Natural killer cell treated with Interleukin-12 subunit alpha and Interleukin-12 subunit beta and Interleukin-15 and Interleukin-18, amount 100 ng/mL, for 72 hours (primary cell): Measurements from ENCODE around the gene NKTR. TPM values are rescaled to one million over a fixed set of nuclear protein-coding genes. Genes with fewer than 3 reads are reported as not detected.

Source experiments
- ATAC-seq, 2 donors: fragments of 150-1000 bp; cut with Tn5 transposase in 1 of 2; sonication (Bioruptor Pico), chemical (Tn5 transposase) in 1 of 2; 2 replicates each; pipeline ENCODE4 v1.10.0; 2021
- DNase-seq: peaks from one replicate; pipeline ENCODE4 v3.0.0; 2022; ENCODE audit warnings: low spot score
- H3K27ac Mint-ChIP-seq, 2 donors: 1 replicate in 1 of 2; 2 replicates in 1 of 2; pipeline ENCODE4 v1.8.0; 2022; ENCODE audit warnings: mixed read lengths in 2 of 2, mild to moderate bottlenecking in 1 of 2, moderate library complexity in 1 of 2
- H3K27me3 Mint-ChIP-seq, 2 donors: 1 replicate in 1 of 2; 2 replicates in 1 of 2; pipeline ENCODE4 v1.8.0; 2022; ENCODE audit warnings: mixed read lengths in 2 of 2
- H3K36me3 Mint-ChIP-seq: one replicate; pipeline ENCODE4 v1.8.0; 2022; ENCODE audit warnings: mixed read lengths
- H3K4me1 Mint-ChIP-seq, 2 donors: 1 replicate in 1 of 2; 2 replicates in 1 of 2; pipeline ENCODE4 v1.8.0; 2022; ENCODE audit warnings: low read depth in 2 of 2, mixed read lengths in 2 of 2, mild to moderate bottlenecking in 1 of 2
- H3K4me3 Mint-ChIP-seq: one replicate; pipeline ENCODE4 v1.8.0; 2022; ENCODE audit warnings: mixed read lengths
- H3K9me3 Mint-ChIP-seq: 2 replicates; pipeline ENCODE4 v1.8.0; 2022; ENCODE audit warnings: mixed read lengths
- total RNA-seq, 2 donors: library from RNA; stranded (reverse); gene quantifications; one replicate each; pipeline ENCODE4 v1.2.3, GENCODE V29; 2022

The NKTR gene
- total RNA-seq, 2 donors from 2014 or later: 85.4 to 145 TPM

DNA sequence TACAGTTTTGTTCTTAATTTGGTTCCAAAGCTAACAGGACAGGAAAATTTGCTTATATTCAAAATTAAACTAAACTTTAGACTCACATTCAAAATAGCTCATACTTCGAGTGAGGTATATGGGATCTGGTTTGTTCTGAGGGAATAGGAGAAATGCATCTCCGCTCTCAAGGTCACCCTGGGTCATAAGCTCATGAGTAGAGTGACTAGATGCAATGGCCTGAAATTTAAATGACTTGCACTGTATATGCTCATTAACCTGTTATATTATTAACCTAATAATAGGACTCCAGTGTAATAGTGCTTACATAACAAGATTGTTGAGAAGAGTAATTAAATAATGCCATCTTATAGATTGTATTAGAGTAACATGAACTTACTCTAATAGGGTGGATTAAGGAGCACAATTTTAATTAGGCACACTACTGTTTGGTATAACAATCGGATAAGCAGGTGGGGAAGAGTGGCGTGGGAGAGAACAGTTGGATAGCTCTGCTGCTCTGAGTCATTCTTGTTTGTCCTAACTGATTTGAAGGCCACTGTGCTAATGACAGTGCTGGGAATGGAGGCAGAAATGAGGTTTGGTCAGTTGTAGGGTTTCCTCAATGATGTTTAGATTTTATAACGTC is 5.2 kb downstream of the NKTR start:
- H3K9me3 Mint-ChIP-seq: no peaks in the 10 kb centered on the region
- H3K27ac Mint-ChIP-seq: no peak overlapping the region
- ATAC-seq (no peak), DNase-seq (no peak)
- peaks cover 16% of the 10 kb centered on the region for H3K36me3 Mint-ChIP-seq
- peaks cover 45% of the 10 kb centered on the region in 2 donors for H3K4me1 Mint-ChIP-seq
- H3K4me3 Mint-ChIP-seq: no peak overlapping the region
- H3K27me3 Mint-ChIP-seq: no peaks in the 10 kb centered on the region

DNA sequence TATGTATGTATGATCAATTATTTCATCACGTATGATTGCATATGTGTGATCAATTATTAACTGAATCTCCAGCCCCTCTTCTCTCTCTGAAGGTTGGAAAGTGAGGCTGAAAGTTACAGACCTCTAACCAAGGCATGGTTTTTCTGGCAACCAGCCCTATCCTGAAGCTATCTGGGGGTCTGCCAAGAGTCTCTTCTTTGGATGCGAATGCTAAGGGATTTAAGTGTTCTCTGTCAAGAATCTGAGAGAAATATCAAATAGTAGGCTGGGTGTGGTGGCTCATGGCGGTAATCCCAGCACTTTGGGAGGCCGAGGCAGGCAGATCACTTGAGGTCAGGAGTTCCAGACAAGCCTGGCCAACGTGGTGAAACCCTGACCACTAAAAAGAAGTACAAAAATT is 8.1 kb downstream of the NKTR start:
- H3K4me1 Mint-ChIP-seq: peaks cover 47 to 49% of the 10 kb centered on the region in 2 donors
- ATAC-seq: no peak
- H3K36me3 Mint-ChIP-seq: peaks cover 10% of the 10 kb centered on the region
- no peaks in the 10 kb centered on the region for H3K27me3 Mint-ChIP-seq
- no peaks in the 10 kb centered on the region for H3K9me3 Mint-ChIP-seq
- H3K4me3 Mint-ChIP-seq: no peak overlapping the region
- DNase-seq: no peak
- peak overlapping the region; percentile 2 to 44 for H3K27ac Mint-ChIP-seq

DNA sequence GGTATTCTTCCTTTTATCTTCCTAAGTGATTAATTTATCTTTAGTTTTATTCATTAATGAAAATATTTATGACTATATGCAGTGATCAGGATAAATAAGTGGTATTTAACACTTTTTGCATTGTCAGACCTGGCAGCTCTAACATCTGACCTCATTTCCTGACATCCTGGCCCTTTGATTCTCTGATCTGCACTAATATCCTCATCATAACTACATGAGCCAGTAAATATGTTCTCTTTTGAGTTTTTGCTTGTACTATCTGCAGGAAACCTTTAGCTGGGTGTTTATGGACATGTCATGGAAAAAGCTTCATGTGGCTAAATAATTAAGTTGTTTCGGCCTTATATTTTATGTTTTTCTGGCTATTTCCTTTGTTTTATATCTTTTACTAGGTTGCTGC is 10.5 kb downstream of the NKTR start:
- Mint-ChIP-seq H3K27ac (peak overlapping the region; percentile 67 to 74), H3K4me1 (peaks cover 36 to 38% of the 10 kb centered on the region in 2 donors), H3K27me3 (no peaks in the 10 kb centered on the region), H3K9me3 (no peaks in the 10 kb centered on the region), H3K36me3 (peaks cover 4% of the 10 kb centered on the region), H3K4me3 (peak overlapping the region; percentile 58)
- DNase-seq (no peak), ATAC-seq (no peak)

DNA sequence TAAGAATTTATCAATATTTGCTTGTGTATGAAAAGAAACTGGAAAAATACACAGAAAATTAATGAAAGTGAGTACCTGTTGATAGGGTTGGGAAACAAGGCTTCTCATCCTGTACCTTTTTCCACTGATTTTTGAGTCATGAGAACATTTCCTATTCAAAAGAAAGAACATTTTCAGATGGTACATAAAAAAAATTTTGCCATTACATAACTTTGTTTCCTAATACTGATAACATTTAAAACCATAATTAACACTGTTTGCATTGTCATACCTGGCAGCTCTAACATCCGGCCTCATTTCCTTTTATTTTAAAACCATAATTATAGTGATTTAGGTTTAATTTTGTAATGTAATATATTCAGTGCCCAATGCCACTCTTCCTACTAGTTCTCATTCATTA is 11.7 kb downstream of the NKTR start:
- no peak for DNase-seq
- H3K27ac Mint-ChIP-seq: peak overlapping the region in 1 of 2 donors; percentile 10

DNA sequence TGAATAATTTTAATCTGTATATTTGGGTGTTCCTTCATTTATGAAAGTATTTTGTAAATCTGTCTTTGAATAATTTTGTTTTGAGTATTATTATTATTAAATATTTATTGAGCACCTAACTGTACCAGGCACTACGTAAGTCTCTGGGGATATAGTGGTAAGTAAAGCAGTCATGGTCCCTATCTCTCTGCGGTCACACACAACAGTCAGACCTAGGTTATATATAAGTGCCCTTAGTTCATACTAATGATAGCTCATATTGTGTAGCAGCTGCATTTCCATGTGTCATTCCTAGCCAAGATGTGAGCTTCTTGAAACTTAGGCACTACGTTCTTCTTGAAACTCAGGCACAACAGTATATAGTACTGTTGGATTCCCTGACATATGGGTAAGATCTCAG is 12.4 kb downstream of the NKTR start:
- Mint-ChIP-seq H3K9me3 (no peaks in the 10 kb centered on the region), H3K4me1 (peaks cover 32 to 35% of the 10 kb centered on the region in 2 donors), H3K27ac (peak overlapping the region; percentile 0 to 10), H3K4me3 (no peak overlapping the region), H3K36me3 (peaks cover 4% of the 10 kb centered on the region), H3K27me3 (no peaks in the 10 kb centered on the region)
- ATAC-seq: no peak
- no peak for DNase-seq

More for the DNA sequence above, 11.7 kb downstream of the NKTR start:
- H3K4me1 Mint-ChIP-seq: peaks cover 36 to 38% of the 10 kb centered on the region in 2 donors
- no peak for ATAC-seq
- H3K27me3 Mint-ChIP-seq: no peaks in the 10 kb centered on the region
- peaks cover 4% of the 10 kb centered on the region for H3K36me3 Mint-ChIP-seq
- no peaks in the 10 kb centered on the region for H3K9me3 Mint-ChIP-seq
- no peak overlapping the region for H3K4me3 Mint-ChIP-seq

DNA sequence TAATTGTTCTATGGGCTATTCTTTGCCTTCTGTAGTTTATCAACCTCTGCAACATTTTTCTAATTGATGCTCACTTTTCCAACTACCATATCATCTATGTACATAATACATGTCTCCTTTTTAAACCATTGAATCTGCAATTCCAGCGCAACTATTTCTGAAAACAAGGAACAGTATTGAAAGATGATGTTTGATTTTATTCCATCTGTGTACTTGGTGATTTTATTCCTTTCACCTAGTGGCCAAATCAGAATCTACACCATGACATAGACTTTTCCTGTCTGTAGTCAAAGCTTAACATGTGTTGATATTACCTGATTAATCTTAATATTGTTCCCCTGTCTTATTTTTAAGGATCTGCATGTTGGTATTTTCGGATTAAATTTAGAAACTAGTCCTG is 13.0 kb downstream of the NKTR start:
- H3K36me3 Mint-ChIP-seq: peaks cover 4% of the 10 kb centered on the region
- peak overlapping the region; percentile 0 to 10 for H3K27ac Mint-ChIP-seq
- DNase-seq (no peak), ATAC-seq (no peak)
- no peaks in the 10 kb centered on the region for H3K27me3 Mint-ChIP-seq
- H3K4me1 Mint-ChIP-seq: peaks cover 32 to 35% of the 10 kb centered on the region in 2 donors
- H3K4me3 Mint-ChIP-seq: no peak overlapping the region
- H3K9me3 Mint-ChIP-seq: no peaks in the 10 kb centered on the region

DNA sequence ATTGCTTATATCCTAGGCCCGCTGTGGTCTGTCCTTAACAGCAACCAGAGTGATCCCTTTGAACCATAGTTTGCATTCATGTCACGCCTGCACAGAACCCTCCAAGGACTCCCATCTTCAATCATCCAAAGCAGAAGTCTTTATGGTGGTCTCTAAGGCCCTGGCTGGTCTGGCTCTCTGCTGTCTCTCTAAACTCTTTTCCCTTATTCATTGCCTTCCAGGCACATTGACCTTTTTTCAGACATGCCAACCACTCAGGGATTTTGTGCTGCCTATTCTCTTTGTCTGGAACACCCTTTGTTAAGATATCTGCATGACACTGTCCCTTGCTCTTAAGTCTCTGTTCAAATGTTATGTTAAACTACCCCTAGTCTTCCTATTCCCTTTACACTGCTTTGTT is 31.1 kb downstream of the NKTR start:
- H3K4me1 Mint-ChIP-seq: peaks cover 7 to 14% of the 10 kb centered on the region in 2 donors
- no peaks in the 10 kb centered on the region for H3K27me3 Mint-ChIP-seq
- peaks cover 29% of the 10 kb centered on the region for H3K36me3 Mint-ChIP-seq
- no peaks in the 10 kb centered on the region for H3K9me3 Mint-ChIP-seq
- no peak overlapping the region for H3K4me3 Mint-ChIP-seq
- DNase-seq (no peak), ATAC-seq (no peak)
- peak overlapping the region in 1 of 2 donors; percentile 19 for H3K27ac Mint-ChIP-seq

DNA sequence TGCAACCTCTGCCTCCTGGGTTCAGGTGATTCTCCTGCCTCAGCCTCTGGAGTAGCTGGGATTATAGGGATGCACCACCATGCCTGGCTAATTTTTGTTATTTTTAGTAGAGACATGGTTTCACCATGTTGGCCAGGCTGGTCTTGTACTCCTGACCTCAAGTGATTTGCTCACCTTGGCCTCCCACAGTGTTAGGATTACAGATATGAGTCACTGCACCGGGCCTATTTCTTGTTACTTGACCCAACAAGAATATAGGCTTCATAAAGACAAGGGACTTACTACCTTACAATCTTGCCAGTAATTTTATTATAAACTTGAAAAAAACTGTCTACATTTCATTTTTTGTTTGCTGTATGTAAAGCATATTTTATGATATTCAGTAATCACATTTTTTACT is 31.7 kb downstream of the NKTR start:
- Mint-ChIP-seq H3K9me3 (no peaks in the 10 kb centered on the region), H3K27ac (peak overlapping the region in 1 of 2 donors; percentile 19), H3K4me1 (peaks cover 7 to 14% of the 10 kb centered on the region in 2 donors), H3K27me3 (no peaks in the 10 kb centered on the region), H3K36me3 (peaks cover 28% of the 10 kb centered on the region), H3K4me3 (no peak overlapping the region)
- ATAC-seq (no peak), DNase-seq (no peak)

DNA sequence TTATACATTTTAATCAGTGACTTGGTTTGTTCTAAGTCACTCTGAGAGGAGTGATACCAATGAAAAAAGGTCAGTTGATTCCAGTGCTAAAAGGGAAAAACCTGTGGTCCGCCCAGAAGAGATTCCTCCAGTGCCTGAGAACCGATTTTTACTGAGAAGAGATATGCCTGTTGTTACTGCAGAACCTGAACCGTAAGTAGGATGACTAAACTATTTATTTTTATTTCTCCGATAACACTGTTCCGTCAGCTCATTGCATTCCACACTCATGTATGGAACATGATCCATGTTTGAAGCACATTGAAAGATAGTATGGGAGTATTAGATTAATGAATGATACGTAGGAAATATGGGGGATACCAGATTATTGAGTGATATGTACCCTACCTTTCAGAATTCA is 33.1 kb downstream of the NKTR start:
- Mint-ChIP-seq H3K4me1 (peaks cover 7 to 14% of the 10 kb centered on the region in 2 donors), H3K27me3 (no peaks in the 10 kb centered on the region), H3K9me3 (no peaks in the 10 kb centered on the region), H3K4me3 (no peak overlapping the region), H3K27ac (peak overlapping the region in 1 of 2 donors; percentile 70), H3K36me3 (peaks cover 25% of the 10 kb centered on the region)
- DNase-seq (no peak), ATAC-seq (no peak)

DNA sequence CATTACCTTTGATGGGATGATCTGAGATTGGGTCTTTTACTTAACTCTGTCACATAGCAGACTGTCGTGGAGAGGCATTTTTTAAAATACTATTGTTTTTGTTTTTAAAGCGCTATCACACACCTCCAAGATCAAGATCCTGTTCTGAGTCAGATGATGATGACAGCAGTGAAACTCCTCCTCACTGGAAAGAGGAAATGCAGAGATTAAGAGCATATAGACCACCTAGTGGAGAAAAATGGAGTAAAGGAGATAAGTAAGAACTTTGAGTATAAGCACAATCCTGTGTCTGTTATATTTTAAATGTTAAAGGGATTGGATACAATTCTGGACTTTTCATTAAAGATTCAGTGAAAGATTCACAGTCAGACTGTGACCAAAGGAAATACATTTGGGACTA is 34.6 kb downstream of the NKTR start:
- Mint-ChIP-seq H3K4me3 (no peak overlapping the region), H3K4me1 (peaks cover 7 to 14% of the 10 kb centered on the region in 2 donors), H3K36me3 (peaks cover 20% of the 10 kb centered on the region), H3K27me3 (no peaks in the 10 kb centered on the region), H3K9me3 (no peaks in the 10 kb centered on the region), H3K27ac (peak overlapping the region; percentile 45 to 57)
- DNase-seq (no peak), ATAC-seq (peak in 1 of 2 donors; percentile 67)

DNA sequence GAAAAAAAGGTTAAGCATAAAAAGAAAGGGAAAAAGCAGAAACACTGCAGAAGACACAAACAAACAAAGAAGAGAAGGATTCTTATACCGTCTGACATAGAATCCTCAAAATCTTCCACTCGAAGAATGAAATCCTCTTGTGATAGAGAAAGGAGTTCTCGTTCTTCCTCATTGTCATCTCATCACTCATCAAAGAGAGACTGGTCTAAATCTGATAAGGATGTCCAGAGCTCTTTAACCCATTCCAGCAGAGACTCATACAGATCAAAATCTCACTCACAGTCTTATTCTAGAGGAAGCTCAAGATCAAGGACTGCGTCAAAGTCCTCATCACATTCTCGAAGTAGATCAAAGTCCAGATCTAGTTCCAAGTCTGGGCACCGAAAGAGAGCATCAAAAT is 36.5 kb downstream of the NKTR start:
- ATAC-seq: no peak
- H3K9me3 Mint-ChIP-seq: no peaks in the 10 kb centered on the region

DNA sequence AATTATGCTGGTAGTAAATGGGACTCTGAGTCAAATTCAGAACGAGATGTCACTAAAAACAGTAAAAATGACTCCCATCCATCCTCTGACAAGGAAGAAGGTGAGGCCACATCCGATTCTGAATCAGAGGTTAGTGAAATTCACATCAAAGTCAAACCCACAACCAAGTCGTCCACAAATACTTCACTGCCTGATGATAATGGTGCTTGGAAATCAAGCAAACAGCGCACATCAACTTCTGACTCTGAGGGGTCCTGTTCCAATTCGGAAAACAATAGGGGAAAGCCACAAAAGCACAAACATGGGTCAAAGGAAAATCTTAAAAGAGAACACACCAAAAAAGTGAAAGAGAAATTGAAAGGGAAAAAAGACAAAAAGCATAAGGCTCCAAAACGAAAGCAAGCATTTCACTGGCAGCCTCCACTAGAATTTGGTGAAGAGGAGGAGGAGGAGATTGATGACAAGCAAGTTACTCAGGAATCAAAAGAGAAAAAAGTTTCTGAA is 37.9 kb downstream of the NKTR start:
- Mint-ChIP-seq H3K4me1 (peaks cover 11 to 15% of the 10 kb centered on the region in 2 donors), H3K27me3 (no peaks in the 10 kb centered on the region), H3K4me3 (no peak overlapping the region), H3K36me3 (peaks cover 21% of the 10 kb centered on the region), H3K9me3 (no peaks in the 10 kb centered on the region), H3K27ac (no peak overlapping the region)
- DNase-seq (no peak), ATAC-seq (peak; percentile 76 to 86)

More for the DNA sequence above, 36.5 kb downstream of the NKTR start:
- no peak overlapping the region for H3K27ac Mint-ChIP-seq
- no peak for DNase-seq
- no peaks in the 10 kb centered on the region for H3K27me3 Mint-ChIP-seq
- H3K36me3 Mint-ChIP-seq: peaks cover 22% of the 10 kb centered on the region
- no peak overlapping the region for H3K4me3 Mint-ChIP-seq
- peaks cover 11 to 16% of the 10 kb centered on the region in 2 donors for H3K4me1 Mint-ChIP-seq

DNA sequence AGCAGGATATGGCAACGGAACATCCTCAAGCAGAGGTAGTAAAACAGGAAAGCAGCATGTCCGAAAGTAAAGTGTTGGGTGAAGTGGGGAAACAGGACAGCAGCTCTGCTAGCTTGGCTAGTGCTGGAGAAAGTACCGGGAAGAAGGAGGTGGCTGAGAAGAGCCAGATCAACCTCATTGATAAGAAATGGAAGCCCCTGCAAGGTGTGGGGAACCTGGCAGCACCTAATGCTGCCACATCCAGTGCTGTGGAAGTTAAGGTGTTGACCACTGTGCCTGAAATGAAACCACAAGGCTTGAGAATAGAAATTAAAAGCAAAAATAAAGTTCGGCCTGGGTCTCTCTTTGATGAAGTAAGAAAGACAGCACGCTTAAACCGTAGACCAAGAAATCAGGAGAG is 38.7 kb downstream of the NKTR start:
- H3K4me1 Mint-ChIP-seq: peaks cover 8 to 15% of the 10 kb centered on the region in 2 donors
- ATAC-seq: peak; percentile 42 to 68
- no peak for DNase-seq
- no peak overlapping the region for H3K27ac Mint-ChIP-seq
- H3K9me3 Mint-ChIP-seq: no peaks in the 10 kb centered on the region
- no peaks in the 10 kb centered on the region for H3K27me3 Mint-ChIP-seq
- no peak overlapping the region for H3K4me3 Mint-ChIP-seq
- H3K36me3 Mint-ChIP-seq: peaks cover 21% of the 10 kb centered on the region

DNA sequence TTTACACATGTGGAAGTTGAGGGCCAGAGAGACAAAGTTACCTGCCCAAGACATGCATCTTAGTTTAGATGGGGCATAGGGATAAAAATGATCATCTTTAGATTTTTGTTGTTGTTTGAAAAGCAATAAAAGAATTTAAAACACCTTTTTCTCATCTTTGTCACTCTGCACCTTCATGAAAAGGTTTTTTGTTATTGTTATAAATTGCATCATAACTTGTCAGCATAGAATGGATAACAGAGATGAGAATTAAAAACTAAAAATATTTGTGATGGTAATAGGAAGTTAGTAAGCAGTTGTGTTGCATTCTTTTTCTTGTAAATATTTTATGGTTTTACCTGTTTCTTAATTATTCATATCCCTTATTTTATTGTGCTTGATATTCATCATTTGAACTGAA is 39.6 kb downstream of the NKTR start:
- Mint-ChIP-seq H3K4me1 (peaks cover 6 to 12% of the 10 kb centered on the region in 2 donors), H3K27me3 (no peaks in the 10 kb centered on the region), H3K4me3 (no peak overlapping the region), H3K9me3 (no peaks in the 10 kb centered on the region), H3K36me3 (peaks cover 26% of the 10 kb centered on the region), H3K27ac (no peak overlapping the region)
- DNase-seq (no peak), ATAC-seq (no peak)
